Dedifferentiated amniotic fluid mesenchymal stem cell (primary cell): Measurements from ENCODE around the gene CCDC8.
"Not testable (repeated sequence)": the region's sequence is repeated elsewhere in the genome, so short reads cannot be mapped to it uniquely, and the experiment has no call there.

Experiments used
- DNase-seq: peaks from one replicate; pipeline ENCODE4 v3.0.0-alpha.2; 2016; ENCODE audit errors: extremely low spot score

The CCDC8 gene

GRCh38 chr19:46404753-46405468 is 8.5 kb downstream of the CCDC8 start:
- no peak for DNase-seq

DNA sequence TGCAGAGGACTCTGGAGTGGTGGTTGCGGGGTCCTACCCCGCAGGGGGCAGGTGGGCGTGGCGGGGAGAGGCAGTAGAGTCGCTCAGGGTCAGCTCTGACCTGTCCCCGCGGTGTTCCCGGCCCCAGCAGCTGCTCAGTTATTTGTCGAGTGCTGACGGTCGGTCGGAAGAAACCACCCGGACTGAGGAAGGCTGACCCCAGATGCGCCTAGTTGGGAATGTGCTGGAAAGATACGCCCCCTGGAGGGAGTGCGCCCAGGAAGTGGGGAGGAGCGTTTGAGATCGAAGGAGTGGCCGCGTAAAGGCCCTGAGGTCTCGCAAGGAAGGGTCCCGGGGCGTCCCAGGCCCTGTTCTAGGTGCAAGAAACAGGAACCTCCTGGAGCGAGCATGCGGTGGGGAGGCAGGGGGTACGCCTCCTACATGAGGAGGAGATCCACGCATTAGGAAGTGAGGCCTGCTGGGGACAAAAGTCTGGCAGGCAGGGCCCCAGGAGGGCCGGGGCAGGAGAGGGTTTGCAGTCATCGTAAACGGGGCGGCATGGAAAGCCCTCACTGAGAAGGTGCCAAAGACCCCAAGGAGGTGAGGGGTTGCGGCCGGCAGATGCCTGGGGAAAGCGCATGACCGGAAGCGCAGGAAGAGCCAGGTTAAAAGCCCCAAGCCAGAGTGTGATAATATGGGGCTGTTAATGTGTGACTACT is 9.2 kb downstream of the CCDC8 start:
- DNase-seq: no peak

GRCh38 chr19:46402725-46403124 is 10.6 kb downstream of the CCDC8 start:
- no peak for DNase-seq

- not testable (repeated sequence) for DNase-seq
Observed at GRCh38 chr19:46397801-46398479, 15.4 kb downstream of the CCDC8 start.

DNA sequence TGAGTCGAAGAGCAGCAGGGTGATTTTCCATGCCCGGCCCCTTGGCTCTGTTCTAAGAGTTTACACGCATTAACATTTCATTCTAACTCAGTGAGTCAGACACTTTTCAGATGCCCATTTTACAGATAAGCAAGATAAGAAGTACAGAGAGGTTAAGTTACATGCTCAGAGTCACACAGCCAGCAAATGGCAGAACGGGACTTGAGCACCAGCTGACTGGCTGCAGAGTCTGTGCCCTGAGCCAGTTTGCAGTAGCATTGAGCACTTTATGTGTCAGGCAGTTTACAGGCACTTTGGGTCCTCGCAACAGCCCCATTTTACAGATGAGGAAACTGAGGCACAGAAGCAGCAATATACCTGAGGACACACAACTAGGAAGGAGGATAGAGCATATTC is 19.0 kb downstream of the CCDC8 start:
- DNase-seq: no peak

DNA sequence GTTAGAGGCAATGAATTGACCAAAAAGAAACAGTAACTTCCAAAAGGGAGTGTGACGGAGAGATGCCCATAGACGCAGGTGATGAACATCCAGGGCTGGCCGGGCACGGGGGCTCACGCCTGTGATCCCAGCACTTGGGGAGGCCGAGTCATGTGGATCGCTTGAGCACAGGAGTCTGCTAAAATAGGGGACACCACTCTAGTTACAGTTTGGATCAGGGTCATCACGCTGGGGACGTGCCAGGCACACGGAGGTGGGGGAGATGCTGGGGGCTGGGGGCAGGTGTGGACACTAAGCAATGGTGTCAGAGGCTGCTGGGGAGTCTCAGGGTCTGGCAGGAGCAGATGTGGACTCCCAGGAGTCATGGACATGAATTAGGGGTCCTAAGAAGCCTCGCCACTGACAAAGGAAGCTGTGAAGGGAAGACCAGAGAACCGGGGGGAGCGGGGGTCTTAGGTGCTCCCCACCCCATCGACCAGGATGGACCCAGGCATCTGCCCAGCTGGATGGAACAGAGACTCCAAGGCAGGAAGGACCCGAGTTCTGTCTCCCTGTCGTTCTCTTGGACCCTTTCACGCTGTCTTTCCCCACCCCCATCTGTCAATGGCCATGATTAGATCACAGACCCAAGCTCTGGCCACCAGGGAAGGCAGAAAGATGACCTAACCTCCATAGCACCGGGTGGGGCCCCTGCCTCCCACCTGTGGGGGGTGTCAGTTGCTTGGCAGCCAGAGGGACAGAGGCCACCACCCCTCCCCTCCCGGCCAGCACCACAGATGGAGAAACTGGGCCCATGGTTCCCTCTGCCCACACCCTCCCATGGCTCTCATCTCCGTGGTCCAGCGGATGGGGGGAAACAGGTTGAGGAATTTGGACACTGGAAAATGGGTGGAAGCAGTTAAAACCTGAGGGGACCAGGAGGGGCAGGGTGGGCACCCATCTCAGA is 19.6 kb downstream of the CCDC8 start:
- DNase-seq: no peak

- DNase-seq: no peak
Observed at GRCh38 chr19:46392837-46393236, 20.5 kb downstream of the CCDC8 start.

- DNase-seq: peak; percentile 23
Observed at GRCh38 chr19:46392252-46392801, 21.0 kb downstream of the CCDC8 start.

- no peak for DNase-seq
Observed at GRCh38 chr19:46391296-46392251, 21.8 kb downstream of the CCDC8 start.

GRCh38 chr19:46390866-46391265 is 22.5 kb downstream of the CCDC8 start:
- DNase-seq: no peak

- DNase-seq: no peak
Observed at GRCh38 chr19:46390121-46390858, 23.1 kb downstream of the CCDC8 start.

DNA sequence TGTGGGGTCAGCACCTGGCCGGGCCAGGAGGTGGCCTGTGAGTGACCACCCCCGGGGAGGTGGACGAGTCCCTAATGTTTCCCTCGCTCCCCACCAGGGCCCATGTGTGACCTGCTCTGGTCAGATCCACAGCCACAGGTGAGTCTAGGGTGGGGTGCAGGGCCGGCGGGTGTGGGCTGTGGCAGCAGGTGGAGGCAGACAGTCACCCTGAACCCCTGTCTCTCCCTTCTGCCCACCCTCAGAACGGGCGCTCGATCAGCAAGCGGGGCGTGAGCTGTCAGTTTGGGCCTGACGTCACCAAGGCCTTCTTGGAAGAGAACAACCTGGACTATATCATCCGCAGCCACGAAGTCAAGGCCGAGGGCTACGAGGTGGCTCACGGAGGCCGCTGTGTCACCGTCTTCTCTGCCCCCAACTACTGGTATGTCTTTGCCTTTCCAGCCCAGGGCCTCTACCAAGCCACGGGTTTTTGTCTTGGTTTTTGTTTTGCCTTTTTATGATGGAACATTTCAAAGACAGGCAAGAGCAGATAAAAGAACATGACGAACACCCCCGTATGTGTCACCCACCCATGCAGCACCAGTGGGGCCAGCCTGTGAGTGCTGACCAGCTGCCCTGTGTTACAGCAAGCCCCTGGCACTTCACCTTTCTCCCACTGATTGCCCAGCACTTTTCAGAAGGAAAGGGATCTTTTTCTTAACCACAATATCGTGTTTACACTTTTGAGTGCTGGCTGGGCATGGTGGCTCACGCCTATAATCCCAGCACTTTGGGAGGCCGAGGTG is 24.9 kb downstream of the CCDC8 start:
- no peak for DNase-seq

DNA sequence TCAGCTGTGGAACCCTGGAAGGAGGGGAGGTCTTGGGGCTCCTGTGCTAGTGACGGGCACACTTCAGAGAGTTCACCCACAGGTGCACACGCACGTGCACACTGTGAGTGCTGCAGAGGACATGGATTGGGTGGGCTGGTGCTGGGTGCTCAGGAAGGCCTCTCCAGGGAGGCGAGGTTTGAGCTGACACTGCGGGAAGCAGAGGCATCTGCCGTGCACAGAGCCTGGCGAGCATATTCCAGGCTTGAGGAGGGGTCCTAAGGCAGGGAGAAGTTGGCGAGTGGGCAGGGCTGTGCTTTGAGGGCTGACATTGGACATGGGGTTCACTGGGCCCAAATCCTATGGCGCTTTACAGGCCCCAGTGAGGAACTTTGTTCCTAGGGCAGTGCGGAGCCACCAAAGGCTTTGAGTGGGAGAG is 25.6 kb downstream of the CCDC8 start:
- no peak for DNase-seq

GRCh38 chr19:46386996-46387712 is 26.2 kb downstream of the CCDC8 start:
- no peak for DNase-seq

GRCh38 chr19:46386151-46386550 is 27.2 kb downstream of the CCDC8 start:
- DNase-seq: no peak

- no peak for DNase-seq
Observed at GRCh38 chr19:46385636-46386035, 27.7 kb downstream of the CCDC8 start.

DNA sequence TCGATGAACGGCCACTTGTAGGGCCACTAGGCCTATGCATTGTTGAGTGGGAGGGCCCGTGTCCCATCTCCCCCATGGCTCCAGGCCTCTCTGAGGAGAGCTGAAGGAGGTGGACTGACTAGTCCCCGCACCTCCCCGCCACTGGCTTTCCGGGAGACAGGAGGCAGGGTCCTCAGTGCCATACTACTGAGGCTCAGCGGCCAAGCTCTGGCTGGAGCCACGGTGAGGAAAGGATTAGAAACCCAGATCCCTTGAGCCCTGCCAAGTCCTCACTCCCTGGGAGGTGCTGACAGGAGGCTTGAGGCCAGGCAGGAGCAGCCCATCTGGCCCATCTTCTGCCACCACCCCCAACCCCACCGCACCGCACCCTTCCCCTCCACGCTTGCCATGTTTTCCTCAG is 29.0 kb downstream of the CCDC8 start:
- no peak for DNase-seq

DNA sequence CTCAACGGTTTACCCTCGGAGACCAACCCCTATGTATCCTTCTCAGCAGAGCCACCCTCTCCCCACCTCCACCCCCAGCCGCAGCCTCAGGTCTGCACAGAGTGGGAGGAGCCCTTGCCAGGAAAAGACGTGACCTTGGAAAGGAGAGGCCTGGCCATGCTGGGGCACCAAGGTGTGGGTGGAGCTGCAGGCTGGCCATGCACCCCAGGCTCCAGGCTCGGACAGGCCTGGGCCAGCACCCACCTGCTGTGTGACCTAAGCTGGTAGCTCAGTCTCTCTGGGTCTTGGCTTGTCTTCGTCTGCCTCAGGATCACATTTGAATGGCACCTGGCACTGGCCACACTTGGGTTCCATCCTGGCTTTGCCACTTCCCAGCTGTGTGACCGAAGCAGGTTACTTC is 29.5 kb downstream of the CCDC8 start:
- DNase-seq: no peak
